Iris pigment epithelial cell (primary cell): Measurements from ENCODE around the gene VPS45.
"Not testable (repeated sequence)": the region's sequence is repeated elsewhere in the genome, so short reads cannot be mapped to it uniquely, and the experiment has no call there.

Experiments
- DNase-seq: peaks from one replicate; pipeline ENCODE4 v3.0.0-alpha.2; 2011; ENCODE audit warnings: low read depth

Gene VPS45

GRCh38 chr1:150067184-150068108, at the start of gene VPS45:
Gene VPS45 (plus strand): TSS chr1:150067776. CDS start chr1:150067858, 82 bp downstream.
- DNase-seq: peak; percentile 91

- DNase-seq: no peak
These were observed 49.4 kb upstream of the VPS45 start for GRCh38 chr1:150018165-150018564.

GRCh38 chr1:150020711-150021110, 46.9 kb upstream of the VPS45 start:
- no peak for DNase-seq

- no peak for DNase-seq
These were observed 46.3 kb upstream of the VPS45 start for GRCh38 chr1:150021191-150021694.

- DNase-seq: no peak
These were observed 45.2 kb upstream of the VPS45 start for GRCh38 chr1:150022357-150022756.

- DNase-seq: no peak
These were observed 43.4 kb upstream of the VPS45 start for GRCh38 chr1:150024156-150024555.

GRCh38 chr1:150028322-150028721, 39.3 kb upstream of the VPS45 start:
- no peak for DNase-seq

GRCh38 chr1:150034336-150034735, 33.2 kb upstream of the VPS45 start:
- DNase-seq: no peak

GRCh38 chr1:150049926-150050325, 17.6 kb upstream of the VPS45 start:
- DNase-seq: no peak

GRCh38 chr1:150051089-150051373, 16.5 kb upstream of the VPS45 start:
- DNase-seq: no peak

- not testable (repeated sequence) for DNase-seq
These were observed 15.6 kb upstream of the VPS45 start for GRCh38 chr1:150051905-150052412.

- no peak for DNase-seq
These were observed 13.7 kb upstream of the VPS45 start for GRCh38 chr1:150053926-150054325.

- not testable (repeated sequence) for DNase-seq
These were observed 12.1 kb upstream of the VPS45 start for GRCh38 chr1:150055507-150055906.

GRCh38 chr1:150056407-150056806, 11.2 kb upstream of the VPS45 start:
- no peak for DNase-seq

- DNase-seq: no peak
These were observed 7.3 kb upstream of the VPS45 start for GRCh38 chr1:150060260-150060659.

GRCh38 chr1:150061632-150062101, 5.9 kb upstream of the VPS45 start:
- DNase-seq: peak; percentile 88

GRCh38 chr1:150062113-150062512, 5.5 kb upstream of the VPS45 start:
- DNase-seq: no peak

GRCh38 chr1:150065184-150065871, 2.2 kb upstream of the VPS45 start:
- DNase-seq: peak; percentile 57

GRCh38 chr1:150066328-150066727, 1.2 kb upstream of the VPS45 start:
- DNase-seq: no peak

GRCh38 chr1:150066838-150067183, 765 bp upstream of the VPS45 start:
- no peak for DNase-seq

GRCh38 chr1:150068109-150068435, 496 bp downstream of the VPS45 start:
- no peak for DNase-seq

GRCh38 chr1:150069923-150070322, 2.3 kb downstream of the VPS45 start:
- DNase-seq: no peak

- peak; percentile 29 for DNase-seq
These were observed 5.4 kb downstream of the VPS45 start for GRCh38 chr1:150072959-150073358.
